Stimulated activated CD8-positive, alpha-beta memory T cell treated with anti-CD3 and anti-CD28 coated beads, Interleukin-15, amount 100 ng/mL, for 48 hours (primary cell): Measurements from ENCODE around the gene RMND5A.

Experiments
- DNase-seq, 2 donors: peaks; one replicate each; pipeline ENCODE4 v3.0.0-alpha.2; 2020; ENCODE audit warnings: low read depth in 2 of 2

Gene RMND5A

GRCh38 chr2:86825693-86826381, 105.7 kb downstream of the RMND5A start:
- peak in 1 of 2 donors; percentile 69 for DNase-seq

GRCh38 chr2:86826951-86827350, 106.9 kb downstream of the RMND5A start:
- no peak for DNase-seq
